ENCODE data around the gene ASTN2.

DNA sequence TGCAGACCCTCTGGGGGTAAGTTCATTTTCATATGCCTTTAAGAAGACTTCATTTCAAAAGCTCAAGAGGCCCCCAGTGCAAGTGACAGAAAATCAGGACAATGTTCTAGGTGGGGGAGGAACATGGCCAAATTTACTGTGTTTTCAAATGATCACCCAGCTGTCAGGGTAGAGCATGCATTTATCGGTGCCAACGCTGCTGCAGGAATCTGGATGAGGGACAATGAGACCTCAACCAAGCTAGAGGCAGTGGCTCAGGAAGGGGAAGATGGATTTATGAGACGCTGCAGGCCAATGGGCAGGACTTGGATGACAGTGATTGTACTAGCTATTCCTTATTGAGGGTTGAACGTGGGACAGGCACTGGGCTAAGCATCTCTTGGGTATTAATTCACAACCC, 278.4 kb downstream of the ASTN2 start:
- TF ChIP-seq, protein P1, sequence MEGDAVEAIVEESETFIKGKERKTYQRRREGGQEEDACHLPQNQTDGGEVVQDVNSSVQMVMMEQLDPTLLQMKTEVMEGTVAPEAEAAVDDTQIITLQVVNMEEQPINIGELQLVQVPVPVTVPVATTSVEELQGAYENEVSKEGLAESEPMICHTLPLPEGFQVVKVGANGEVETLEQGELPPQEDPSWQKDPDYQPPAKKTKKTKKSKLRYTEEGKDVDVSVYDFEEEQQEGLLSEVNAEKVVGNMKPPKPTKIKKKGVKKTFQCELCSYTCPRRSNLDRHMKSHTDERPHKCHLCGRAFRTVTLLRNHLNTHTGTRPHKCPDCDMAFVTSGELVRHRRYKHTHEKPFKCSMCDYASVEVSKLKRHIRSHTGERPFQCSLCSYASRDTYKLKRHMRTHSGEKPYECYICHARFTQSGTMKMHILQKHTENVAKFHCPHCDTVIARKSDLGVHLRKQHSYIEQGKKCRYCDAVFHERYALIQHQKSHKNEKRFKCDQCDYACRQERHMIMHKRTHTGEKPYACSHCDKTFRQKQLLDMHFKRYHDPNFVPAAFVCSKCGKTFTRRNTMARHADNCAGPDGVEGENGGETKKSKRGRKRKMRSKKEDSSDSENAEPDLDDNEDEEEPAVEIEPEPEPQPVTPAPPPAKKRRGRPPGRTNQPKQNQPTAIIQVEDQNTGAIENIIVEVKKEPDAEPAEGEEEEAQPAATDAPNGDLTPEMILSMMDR (conservative IDR thresholded peaks at IDR 0.05; ENCODE audit: low read length): no peak
- no peak for TF ChIP-seq EZH2phosphoT487 (IDR thresholded peaks at IDR 0.05; ENCODE audit: borderline replicate concordance, low read depth, low read length)
